ENCODE measurements around the gene TRAPPC10.

DNA sequence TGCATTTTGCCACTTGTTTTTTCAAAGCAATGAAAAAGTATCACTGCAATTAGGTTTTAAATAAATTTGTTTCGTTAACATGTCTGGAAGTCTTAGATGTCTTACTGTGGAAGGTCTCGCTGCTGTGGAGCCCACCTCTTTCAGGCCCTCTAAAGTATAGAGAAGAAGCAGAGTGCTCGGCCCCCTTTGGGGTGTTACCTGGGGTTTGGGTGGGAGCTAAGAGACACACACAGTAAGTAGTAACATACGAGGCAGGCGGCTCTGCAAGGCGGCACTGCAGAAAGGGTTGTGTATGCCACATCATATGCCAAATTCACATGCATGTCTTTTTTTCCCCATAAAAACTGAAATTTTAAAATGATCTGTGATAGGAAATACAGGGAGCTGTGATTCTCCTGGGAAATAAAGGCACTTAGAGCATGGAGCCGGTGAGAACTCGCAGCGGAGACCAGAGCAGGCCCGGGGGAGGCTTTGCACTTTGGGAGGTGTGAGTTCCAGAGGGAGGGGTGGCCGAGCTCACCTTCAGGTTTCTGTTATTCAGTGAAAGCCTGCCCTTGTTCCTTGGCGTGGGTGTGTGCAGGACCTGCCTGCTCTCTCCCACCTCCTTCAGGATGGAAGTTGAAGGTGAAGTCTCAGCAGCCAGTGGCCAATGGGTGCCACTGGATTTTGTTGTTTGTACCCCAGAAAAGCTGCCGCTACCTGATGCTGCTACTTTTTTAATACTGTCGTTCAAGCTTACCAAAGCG is 59.4 kb downstream of the TRAPPC10 start:
- TF ChIP-seq, protein P1, sequence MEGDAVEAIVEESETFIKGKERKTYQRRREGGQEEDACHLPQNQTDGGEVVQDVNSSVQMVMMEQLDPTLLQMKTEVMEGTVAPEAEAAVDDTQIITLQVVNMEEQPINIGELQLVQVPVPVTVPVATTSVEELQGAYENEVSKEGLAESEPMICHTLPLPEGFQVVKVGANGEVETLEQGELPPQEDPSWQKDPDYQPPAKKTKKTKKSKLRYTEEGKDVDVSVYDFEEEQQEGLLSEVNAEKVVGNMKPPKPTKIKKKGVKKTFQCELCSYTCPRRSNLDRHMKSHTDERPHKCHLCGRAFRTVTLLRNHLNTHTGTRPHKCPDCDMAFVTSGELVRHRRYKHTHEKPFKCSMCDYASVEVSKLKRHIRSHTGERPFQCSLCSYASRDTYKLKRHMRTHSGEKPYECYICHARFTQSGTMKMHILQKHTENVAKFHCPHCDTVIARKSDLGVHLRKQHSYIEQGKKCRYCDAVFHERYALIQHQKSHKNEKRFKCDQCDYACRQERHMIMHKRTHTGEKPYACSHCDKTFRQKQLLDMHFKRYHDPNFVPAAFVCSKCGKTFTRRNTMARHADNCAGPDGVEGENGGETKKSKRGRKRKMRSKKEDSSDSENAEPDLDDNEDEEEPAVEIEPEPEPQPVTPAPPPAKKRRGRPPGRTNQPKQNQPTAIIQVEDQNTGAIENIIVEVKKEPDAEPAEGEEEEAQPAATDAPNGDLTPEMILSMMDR (IDR thresholded peaks at IDR 0.05), result no peak
- no peak for TF ChIP-seq POLR2A (IDR thresholded peaks at IDR 0.05)
- TF ChIP-seq EP300 (IDR thresholded peaks at IDR 0.05), result no peak
